Left lung (tissue), 10 donors: ENCODE results near the gene ADGRB3. TPM values are rescaled to one million over a fixed set of nuclear protein-coding genes. Genes with fewer than 3 reads are reported as not detected.
"Not testable (repeated sequence)": the region's sequence is repeated elsewhere in the genome, so short reads cannot be mapped to it uniquely, and the experiment has no call there.

ENCODE experiments used
- ATAC-seq: fragments of 200-7000 bp; cut with Tn5 transposase; one replicate; pipeline ENCODE4 v1.9.1; 2020; ENCODE audit warnings: moderate library complexity
- DNase-seq, 4 donors: peaks; one replicate each; pipeline ENCODE4 v3.0.0-alpha.2; 2013 to 2020
- H3K27ac ChIP-seq, 2 donors: fragments of 200-600 bp; sonication (generic) in 1 of 2; one replicate each; pipeline versions ENCODE4 v1.5.0 to v1.8.0; 2020 to 2021
- H3K27me3 ChIP-seq, 2 donors: fragments of 200-600 bp; sonication (generic) in 1 of 2; one replicate each; pipeline versions ENCODE4 v1.5.0 to v1.8.0; 2020 to 2021
- H3K36me3 ChIP-seq, 2 donors: fragments of 200-600 bp; sonication (generic) in 1 of 2; one replicate each; pipeline versions ENCODE4 v1.5.0 to v1.8.0; 2020 to 2021
- H3K4me1 ChIP-seq, 2 donors: fragments of 200-600 bp; one replicate each; pipeline ENCODE4 v1.8.0; 2021
- H3K4me3 ChIP-seq, 2 donors: fragments of 200-600 bp; sonication (generic) in 1 of 2; one replicate each; pipeline versions ENCODE4 v1.5.0 to v1.8.0; 2020 to 2021; ENCODE audit warnings: mild to moderate bottlenecking in 1 of 2
- H3K9me3 ChIP-seq, 2 donors: fragments of 200-600 bp; sonication (generic) in 1 of 2; one replicate each; pipeline versions ENCODE4 v1.5.0 to v1.8.0; 2020 to 2021
- intact Hi-C, 2 donors: fragments of 100-400 bp; cut with DNase I; formaldehyde crosslinking; loops; one replicate each; pipeline versions ENCODE4 v1.11.2 to v1.14.2; 2022
- polyA plus RNA-seq, 6 donors: library from polyadenylated mRNA; unstranded; fragments of 120-200 nt; gene quantifications; one replicate each; pipeline ENCODE4 v1.2.1, GENCODE V29; 2013; ENCODE audit not compliant: insufficient read length in 6 of 6
- total RNA-seq, 2 donors: library from RNA; stranded (reverse); fragmentation: NEBNext Ultra II Directional; extraction: Animal tissue kit (Norgen Biotek cat#: 25700); gene quantifications; one replicate each; pipeline ENCODE4 v1.2.1, GENCODE V29; 2021
- TF ChIP-seq, protein P1 (sequence below), 2 donors: fragments of 200-600 bp; sonication (generic) in 1 of 2; IDR thresholded peaks; one replicate each; pipeline versions ENCODE4 v1.5.0 to v1.8.0; 2021; ENCODE audit warnings: antibody characterized with exemption in 2 of 2
- donor health status: DM: no; HTN: yes; CAD: no.
- donor health status: DM: no; HTN: no; CAD: no.

Gene ADGRB3
- total and polyA plus RNA-seq, 8 donors, result 2.0 to 22.4 (median 13.7) TPM

DNA sequence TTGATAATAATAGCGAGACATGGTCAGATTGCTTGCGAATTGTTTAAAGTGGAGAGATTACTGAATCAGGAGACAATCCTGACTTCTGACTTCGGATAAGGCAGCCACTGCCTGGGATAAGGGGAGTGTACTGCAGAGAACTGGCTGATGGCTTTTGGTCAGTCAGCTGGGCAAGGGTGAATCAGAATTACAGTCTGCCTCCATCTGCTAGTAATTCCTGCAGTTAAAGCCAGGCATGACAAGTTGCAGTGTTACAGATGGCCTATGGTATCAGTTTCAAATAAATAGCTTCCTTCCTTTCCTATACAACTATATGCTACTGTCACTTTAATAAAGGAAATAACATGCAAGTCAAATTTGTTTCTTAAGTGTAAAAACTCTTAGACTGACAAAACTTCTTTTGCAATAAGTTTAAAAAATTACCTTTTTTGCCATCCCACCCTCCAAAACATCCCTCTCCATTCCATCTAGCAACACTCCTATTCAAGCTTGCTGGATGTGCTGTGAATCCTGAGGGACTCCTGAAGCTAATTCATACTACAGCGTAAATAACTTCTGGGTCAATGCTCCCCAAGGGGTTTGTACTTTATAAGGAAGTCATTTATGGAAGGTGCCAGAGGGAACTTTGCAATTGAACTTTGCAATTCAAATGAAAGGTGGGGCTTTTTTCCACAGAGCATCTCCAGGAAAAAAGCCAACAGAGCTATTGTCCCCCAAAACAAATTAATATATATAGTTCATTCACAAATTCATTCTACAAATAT is 245.2 kb downstream of the ADGRB3 start:
- H3K9me3 ChIP-seq, result no peaks in the 10 kb centered on the region
- H3K4me1 ChIP-seq, result no peaks in the 10 kb centered on the region
- TF ChIP-seq, protein P1, sequence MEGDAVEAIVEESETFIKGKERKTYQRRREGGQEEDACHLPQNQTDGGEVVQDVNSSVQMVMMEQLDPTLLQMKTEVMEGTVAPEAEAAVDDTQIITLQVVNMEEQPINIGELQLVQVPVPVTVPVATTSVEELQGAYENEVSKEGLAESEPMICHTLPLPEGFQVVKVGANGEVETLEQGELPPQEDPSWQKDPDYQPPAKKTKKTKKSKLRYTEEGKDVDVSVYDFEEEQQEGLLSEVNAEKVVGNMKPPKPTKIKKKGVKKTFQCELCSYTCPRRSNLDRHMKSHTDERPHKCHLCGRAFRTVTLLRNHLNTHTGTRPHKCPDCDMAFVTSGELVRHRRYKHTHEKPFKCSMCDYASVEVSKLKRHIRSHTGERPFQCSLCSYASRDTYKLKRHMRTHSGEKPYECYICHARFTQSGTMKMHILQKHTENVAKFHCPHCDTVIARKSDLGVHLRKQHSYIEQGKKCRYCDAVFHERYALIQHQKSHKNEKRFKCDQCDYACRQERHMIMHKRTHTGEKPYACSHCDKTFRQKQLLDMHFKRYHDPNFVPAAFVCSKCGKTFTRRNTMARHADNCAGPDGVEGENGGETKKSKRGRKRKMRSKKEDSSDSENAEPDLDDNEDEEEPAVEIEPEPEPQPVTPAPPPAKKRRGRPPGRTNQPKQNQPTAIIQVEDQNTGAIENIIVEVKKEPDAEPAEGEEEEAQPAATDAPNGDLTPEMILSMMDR (IDR thresholded peaks at IDR 0.05), result no peak
- no peak for ATAC-seq
- H3K4me3 ChIP-seq, result no peak overlapping the region
- no peaks in the 10 kb centered on the region for H3K27me3 ChIP-seq
- H3K27ac ChIP-seq, result no peak overlapping the region
- no peak for DNase-seq
- intact Hi-C loops, result no loop called here
- no peaks in the 10 kb centered on the region for H3K36me3 ChIP-seq

DNA sequence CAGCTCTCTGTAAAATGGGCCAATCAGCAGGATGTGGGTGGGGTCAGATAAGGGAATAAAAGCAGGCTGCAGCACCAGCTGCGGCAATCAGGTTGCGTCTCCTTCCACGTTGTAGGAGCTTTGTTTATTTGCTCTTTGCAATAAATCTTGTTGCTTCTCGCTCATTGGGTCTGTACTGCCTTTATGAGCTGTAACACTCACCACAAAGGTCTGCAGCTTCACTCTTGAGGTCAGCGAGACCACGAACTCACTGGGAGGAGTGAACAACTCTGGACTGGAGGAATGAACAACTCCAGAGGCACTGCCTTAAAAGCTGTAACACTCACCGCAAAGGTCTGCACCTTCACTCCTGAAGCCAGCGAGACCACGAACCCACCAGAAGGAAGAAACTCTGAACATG is 248.2 kb downstream of the ADGRB3 start:
- DNase-seq, ATAC-seq, H3K27ac ChIP-seq, intact Hi-C loops, H3K36me3 ChIP-seq, H3K9me3 ChIP-seq, H3K4me3 ChIP-seq, H3K27me3 ChIP-seq, H3K4me1 ChIP-seq: not testable (repeated sequence)

DNA sequence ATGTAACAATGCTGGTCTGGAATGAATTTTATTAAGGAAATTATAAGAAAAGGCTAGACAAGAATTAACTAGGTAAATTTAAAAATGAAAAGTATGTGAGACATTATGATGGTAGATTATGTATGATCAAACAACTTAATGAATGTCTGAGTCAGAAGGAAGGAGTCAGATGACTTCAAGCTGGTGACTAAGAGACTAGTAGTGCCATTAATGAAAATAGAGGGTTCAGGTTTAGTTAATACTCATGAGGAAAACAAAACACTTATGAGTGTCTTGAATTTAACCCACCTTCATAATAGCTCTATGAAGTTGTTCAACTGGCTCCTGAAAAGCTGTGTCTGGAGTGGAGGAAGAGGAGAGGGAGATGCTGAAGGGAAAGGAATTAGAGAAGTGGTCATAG is 256.3 kb downstream of the ADGRB3 start:
- H3K9me3 ChIP-seq, result no peaks in the 10 kb centered on the region
- ATAC-seq (peak; percentile 77), DNase-seq (no peak)
- TF ChIP-seq, protein P1 (IDR thresholded peaks at IDR 0.05), result no peak
- peak overlapping the region in 1 of 2 donors; percentile 3 for H3K27ac ChIP-seq
- H3K4me3 ChIP-seq, result no peak overlapping the region
- no peaks in the 10 kb centered on the region for H3K4me1 ChIP-seq
- no peaks in the 10 kb centered on the region for H3K36me3 ChIP-seq
- intact Hi-C loops, result no loop called here
- H3K27me3 ChIP-seq, result no peaks in the 10 kb centered on the region

DNA sequence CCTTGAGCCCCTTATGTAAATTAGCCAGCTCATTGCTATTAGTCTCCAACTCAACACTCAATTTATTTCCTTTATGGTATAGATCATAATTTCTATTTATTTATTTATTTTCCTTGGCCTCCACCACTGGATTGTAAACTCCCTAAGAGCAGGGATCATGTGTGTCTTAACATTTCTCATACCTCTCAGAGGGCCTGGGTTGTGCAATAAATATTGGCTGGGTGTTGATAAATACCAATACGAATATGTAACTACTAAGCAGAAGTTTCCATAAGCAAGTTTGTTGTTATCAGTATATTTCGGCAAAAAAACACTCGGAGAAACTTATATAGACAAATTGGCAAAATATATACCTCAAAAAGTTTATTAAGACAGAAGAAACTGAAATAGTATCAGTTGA is 257.4 kb downstream of the ADGRB3 start:
- H3K36me3 ChIP-seq, result no peaks in the 10 kb centered on the region
- H3K4me3 ChIP-seq, result no peak overlapping the region
- no peaks in the 10 kb centered on the region for H3K9me3 ChIP-seq
- peak; percentile 21 for ATAC-seq
- H3K27me3 ChIP-seq, result no peaks in the 10 kb centered on the region
- DNase-seq, result peak in 1 of 4 donors; percentile 26
- TF ChIP-seq, protein P1 (IDR thresholded peaks at IDR 0.05), result no peak
- H3K4me1 ChIP-seq, result no peaks in the 10 kb centered on the region
- intact Hi-C loops, result no loop called here
- H3K27ac ChIP-seq, result peak overlapping the region in 1 of 2 donors; percentile 13

DNA sequence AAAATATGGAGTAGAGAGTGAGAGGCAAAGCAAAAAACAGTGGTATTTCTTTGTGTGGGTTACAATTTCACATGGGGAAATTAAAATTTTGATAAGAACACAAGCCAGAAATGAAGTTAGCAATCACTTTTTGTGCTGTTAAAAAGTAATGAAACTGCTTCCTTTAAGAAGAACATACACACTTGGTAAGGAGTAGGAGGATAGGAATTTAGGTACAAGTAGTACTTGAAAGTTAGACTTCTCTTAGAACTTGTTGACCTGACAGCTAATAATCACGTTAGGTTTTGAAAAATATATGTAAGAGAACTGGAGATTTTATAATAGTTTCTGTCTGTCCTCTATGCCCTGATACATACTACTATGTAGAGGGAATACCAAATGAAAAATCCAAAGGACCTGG is 260.8 kb downstream of the ADGRB3 start:
- H3K27me3 ChIP-seq, result no peaks in the 10 kb centered on the region
- intact Hi-C loops, result no loop called here
- no peak overlapping the region for H3K4me3 ChIP-seq
- ATAC-seq (peak; percentile 59), DNase-seq (no peak)
- H3K27ac ChIP-seq, result peak overlapping the region in 1 of 2 donors; percentile 8
- H3K36me3 ChIP-seq, result no peaks in the 10 kb centered on the region
- TF ChIP-seq, protein P1 (IDR thresholded peaks at IDR 0.05), result no peak
- no peaks in the 10 kb centered on the region for H3K9me3 ChIP-seq
- H3K4me1 ChIP-seq, result no peaks in the 10 kb centered on the region

DNA sequence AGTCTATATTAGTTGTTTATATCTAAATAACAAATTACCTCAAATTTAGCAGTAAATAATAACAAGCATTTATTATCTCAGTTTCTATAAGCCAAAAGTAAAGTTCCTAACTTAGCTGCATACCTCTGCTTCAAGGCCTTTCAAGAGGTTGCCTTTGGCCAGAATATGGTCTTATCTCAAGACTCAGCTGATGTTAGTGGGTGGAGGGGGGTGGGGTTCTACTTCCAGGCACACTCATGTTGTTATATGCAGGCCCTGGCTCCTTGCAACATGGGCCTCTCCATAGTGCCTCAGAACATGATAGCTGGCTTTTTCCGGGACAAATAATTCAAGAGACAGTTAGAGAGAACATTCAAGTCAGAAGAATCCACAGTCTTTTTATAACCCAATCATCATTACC is 266.0 kb downstream of the ADGRB3 start:
- no peaks in the 10 kb centered on the region for H3K9me3 ChIP-seq
- intact Hi-C loops, result no loop called here
- DNase-seq (peak in 1 of 4 donors; percentile 40), ATAC-seq (peak; percentile 85)
- H3K36me3 ChIP-seq, result no peaks in the 10 kb centered on the region
- TF ChIP-seq, protein P1 (IDR thresholded peaks at IDR 0.05), result no peak
- H3K4me1 ChIP-seq, result no peaks in the 10 kb centered on the region
- no peak overlapping the region for H3K4me3 ChIP-seq
- no peaks in the 10 kb centered on the region for H3K27me3 ChIP-seq
- no peak overlapping the region for H3K27ac ChIP-seq
